HEK293T (cell line): ENCODE measurements around the gene TNS3.

ENCODE experiments used
- BHLHE40 ChIP-seq: fragments of 450-650 bp; IDR thresholded peaks from 2 replicates; pipeline ENCODE4 v1.6.1; 2016; ENCODE audit warnings: mild to moderate bottlenecking, moderate library complexity, borderline replicate concordance
- FOXA1 ChIP-seq: fragments of 450-650 bp; IDR thresholded peaks from 2 replicates; pipeline ENCODE4 v1.6.1; 2016; ENCODE audit warnings: mild to moderate bottlenecking
- FOXK2 ChIP-seq: fragments of 450-650 bp; IDR thresholded peaks from 2 replicates; pipeline ENCODE4 v1.6.1; 2016; ENCODE audit warnings: mild to moderate bottlenecking
- FOXM1 ChIP-seq: fragments of 450-650 bp; IDR thresholded peaks from 2 replicates; pipeline ENCODE4 v1.6.1; 2017; ENCODE audit warnings: mild to moderate bottlenecking, borderline replicate concordance
- SP1 ChIP-seq: fragments of 450-650 bp; IDR thresholded peaks from 2 replicates; pipeline ENCODE4 v1.6.1; 2017
- TARDBP ChIP-seq: fragments of 450-650 bp; IDR thresholded peaks from 2 replicates; pipeline ENCODE4 v1.6.1; 2016

DNA sequence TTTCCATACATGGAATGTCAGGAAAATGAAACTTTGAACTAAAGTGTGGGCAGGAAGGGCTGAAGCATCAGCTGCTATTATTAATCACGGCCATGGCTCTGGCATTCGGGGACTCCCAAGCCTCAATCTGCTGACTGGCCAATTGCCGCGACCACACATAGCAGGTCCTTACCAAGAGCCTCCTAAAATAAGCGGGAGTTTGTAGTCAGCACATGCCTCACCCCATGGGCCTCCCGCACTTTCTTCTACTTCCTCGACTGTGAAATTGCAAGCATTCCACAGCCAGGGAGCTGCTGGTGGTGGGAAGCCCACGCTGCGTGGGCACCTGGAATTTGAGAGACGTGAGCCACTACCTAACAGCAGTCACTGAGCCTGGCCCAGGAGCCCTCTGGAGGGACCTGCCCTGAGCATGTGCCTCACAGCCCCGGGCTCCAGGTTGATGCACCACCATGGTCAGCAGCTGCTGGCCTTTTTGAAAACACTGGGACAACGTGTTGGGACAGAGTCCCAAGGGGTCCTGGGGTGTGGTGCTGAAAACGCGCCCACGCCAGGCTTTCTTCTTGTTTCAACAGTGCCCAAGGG lies 211.4 kb downstream of the TNS3 start:
- no peak for TF ChIP-seq TARDBP
- TF ChIP-seq FOXM1, result no peak
- TF ChIP-seq FOXK2, result no peak
- no peak for TF ChIP-seq BHLHE40
- TF ChIP-seq SP1, result no peak
- no peak for TF ChIP-seq FOXA1
